Adrenal gland (tissue), 12 donors: ENCODE measurements around the gene PKD1. TPM values are rescaled to one million over a fixed set of nuclear protein-coding genes. Genes with fewer than 3 reads are reported as not detected.

Experiments used
- DNase-seq, 7 donors: peaks; one replicate each; pipeline ENCODE4 v3.0.0-alpha.2; 2019 to 2020
- H3K27ac ChIP-seq, 5 donors: fragments of 200-600 bp; sonication (generic) in 4 of 5; 1 replicate in 3 of 5; 2 replicates in 2 of 5; pipeline versions ENCODE4 v1.5.1 to v1.8.0; 2016 to 2020; ENCODE audit warnings: mild to moderate bottlenecking in 1 of 5
- H3K27me3 ChIP-seq: fragments of 200-600 bp; 2 replicates; pipeline ENCODE4 v1.8.0; 2021
- H3K36me3 ChIP-seq, 2 donors: fragments of 200-600 bp; replicated peaks in 1 of 2; 1 replicate in 1 of 2; 2 replicates in 1 of 2; pipeline versions ENCODE4 v1.5.1 to v1.8.0; 2018 to 2022
- H3K4me1 ChIP-seq, 2 donors: fragments of 200-600 bp; replicated peaks in 1 of 2; 1 replicate in 1 of 2; 2 replicates in 1 of 2; pipeline versions ENCODE4 v1.5.1 to v1.8.0; 2018 to 2021
- H3K4me3 ChIP-seq, 4 donors: fragments of 200-600 bp; sonication (generic) in 3 of 4; one replicate each; pipeline ENCODE4 v1.5.1; 2016 to 2018
- H3K9me3 ChIP-seq, 3 donors: fragments of 200-600 bp; sonication (generic) in 1 of 3; replicated peaks in 1 of 3; 1 replicate in 2 of 3; 2 replicates in 1 of 3; pipeline versions ENCODE4 v1.5.1 to v1.8.0; 2016 to 2021
- POLR2A ChIP-seq, 2 donors: fragments of 450-650 bp; IDR thresholded peaks; one replicate each; pipeline ENCODE4 v1.6.1; 2017; ENCODE audit warnings: antibody characterized with exemption in 2 of 2, mild to moderate bottlenecking in 2 of 2, moderate library complexity in 1 of 2
- WGBS, 4 donors: extraction: QIAGEN DNeasy Blood & Tissue Kit in 2 of 4; methylation state at CpG; one replicate each; pipeline versions ENCODE4 v1.1.5 to v1.1.7; 2013 to 2017; 5-methylcytosine and 5-hydroxymethylcytosine counted together
- intact Hi-C, 2 donors: fragments of 100-400 bp; cut with DNase I; formaldehyde crosslinking; loops; one replicate each; pipeline versions ENCODE4 v1.14.1 to v1.15.0; 2022 to 2023
- polyA plus RNA-seq, 3 donors: library from polyadenylated mRNA; stranded (reverse); fragments of 200-250 nt in 2 of 3; fragments of 350-450 nt in 1 of 3; fragmentation: Illumina TruSeq in 1 of 3; extraction: RNeasy Lipid Tissue Mini Kit (QIAGEN cat#74804) in 1 of 3; gene quantifications; one replicate each; pipeline ENCODE4 v1.2.3, GENCODE V29; 2013 to 2014
- total RNA-seq, 9 donors: library from RNA; depleted of rRNA in 4 of 9; stranded (reverse); fragments of >200 nt in 4 of 9; fragments of 120-200 nt in 1 of 9; fragmentation: NEBNext Ultra II Directional in 1 of 9; extraction: Animal tissue kit (Norgen Biotek cat#: 25700) in 1 of 9; gene quantifications; one replicate each; pipeline versions ENCODE4 v1.1.0 to v1.2.4, GENCODE V29; 2013 to 2023
- TF ChIP-seq, protein P1 (sequence below), 6 experiments: fragments of 450-650 bp in 4 of 6; fragments of 200-600 bp in 2 of 6; sonication (generic) in 1 of 6; IDR thresholded peaks; 1 replicate in 5 of 6; 2 replicates in 1 of 6; pipeline versions ENCODE4 v1.5.1 to v1.8.0; 2016 to 2021; ENCODE audit warnings: antibody characterized with exemption in 6 of 6, mild to moderate bottlenecking in 2 of 6, moderate library complexity in 1 of 6
- donor health status: healthy with polysubstance abuse.
- donor health status: Bipolar disorder and iron deficiency.
- donor health status: DM: yes; HTN: yes; CAD: no.
- donor health status: DM: no; HTN: no; CAD: no.
- donor health status: DM: no; HTN: no; CAD: no.
- donor health status: DM: yes; HTN: yes; CAD: no.

The PKD1 gene
- total and polyA plus RNA-seq, 12 donors = 9.2 to 359 (median 102) TPM

DNA sequence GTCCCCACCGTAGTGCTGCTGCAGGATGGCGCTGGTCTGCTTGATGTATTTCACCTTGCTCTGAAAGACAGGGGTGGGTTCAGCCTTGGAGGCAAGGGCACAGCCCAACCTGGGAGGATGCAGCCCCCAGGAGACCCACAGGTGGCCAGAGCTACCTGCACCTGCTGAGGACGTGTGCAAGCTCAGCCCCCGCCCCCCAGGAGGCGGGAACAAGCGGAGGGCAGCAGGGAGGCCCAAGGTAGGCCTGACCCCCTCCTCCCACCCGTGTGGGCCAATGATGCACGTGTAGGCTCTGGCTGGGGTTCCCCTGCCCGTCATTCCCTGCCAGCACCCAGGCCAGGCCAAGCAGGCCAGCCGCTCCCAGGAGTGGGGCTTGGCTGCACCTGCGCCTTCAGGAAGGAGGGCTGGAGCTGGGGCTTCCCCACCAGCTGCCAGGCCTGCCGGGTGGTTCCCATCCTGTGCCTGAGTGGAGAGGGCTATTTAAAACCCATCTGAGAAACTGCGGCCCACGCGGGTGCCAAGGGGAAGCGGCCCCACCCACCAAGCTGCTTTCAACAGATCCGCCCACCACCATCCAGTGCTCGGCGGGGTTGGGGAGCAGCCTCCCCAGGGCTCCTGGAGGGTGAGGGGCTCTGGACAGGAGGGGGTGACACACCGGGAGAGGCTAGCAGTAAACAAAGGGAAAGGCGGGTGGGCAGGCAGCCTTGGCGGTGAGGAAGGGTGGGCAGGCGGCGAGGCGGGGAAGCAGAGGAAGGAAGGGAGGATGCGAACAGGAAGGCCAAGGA lies 91.8 kb downstream of the PKD1 start:
- no peaks in the 10 kb centered on the region for H3K36me3 ChIP-seq
- TF ChIP-seq POLR2A (IDR thresholded peaks at IDR 0.05) = no peak
- TF ChIP-seq, protein P1, sequence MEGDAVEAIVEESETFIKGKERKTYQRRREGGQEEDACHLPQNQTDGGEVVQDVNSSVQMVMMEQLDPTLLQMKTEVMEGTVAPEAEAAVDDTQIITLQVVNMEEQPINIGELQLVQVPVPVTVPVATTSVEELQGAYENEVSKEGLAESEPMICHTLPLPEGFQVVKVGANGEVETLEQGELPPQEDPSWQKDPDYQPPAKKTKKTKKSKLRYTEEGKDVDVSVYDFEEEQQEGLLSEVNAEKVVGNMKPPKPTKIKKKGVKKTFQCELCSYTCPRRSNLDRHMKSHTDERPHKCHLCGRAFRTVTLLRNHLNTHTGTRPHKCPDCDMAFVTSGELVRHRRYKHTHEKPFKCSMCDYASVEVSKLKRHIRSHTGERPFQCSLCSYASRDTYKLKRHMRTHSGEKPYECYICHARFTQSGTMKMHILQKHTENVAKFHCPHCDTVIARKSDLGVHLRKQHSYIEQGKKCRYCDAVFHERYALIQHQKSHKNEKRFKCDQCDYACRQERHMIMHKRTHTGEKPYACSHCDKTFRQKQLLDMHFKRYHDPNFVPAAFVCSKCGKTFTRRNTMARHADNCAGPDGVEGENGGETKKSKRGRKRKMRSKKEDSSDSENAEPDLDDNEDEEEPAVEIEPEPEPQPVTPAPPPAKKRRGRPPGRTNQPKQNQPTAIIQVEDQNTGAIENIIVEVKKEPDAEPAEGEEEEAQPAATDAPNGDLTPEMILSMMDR (IDR thresholded peaks at IDR 0.05) = no peak
- peak in 2 of 7 donors; percentile 46 to 68 for DNase-seq
- H3K4me3 ChIP-seq = no peak overlapping the region
- no peak overlapping the region for H3K27ac ChIP-seq
- 71 to 84% (median 76%) methylated on average over 12 to 26 of the region's 26 CpGs for WGBS, 4 donors
- H3K27me3 ChIP-seq = no peaks in the 10 kb centered on the region
- intact Hi-C loops = no loop called here
- peaks cover 6 to 33% of the 10 kb centered on the region in 2 donors for H3K4me1 ChIP-seq
- H3K9me3 ChIP-seq = no peaks in the 10 kb centered on the region

GRCh38 chr16:2042986-2043666 lies 92.6 kb downstream of the PKD1 start:
- Histone ChIP-seq H3K27ac (no peak overlapping the region), H3K4me1 (peaks cover 0 to 33% of the 10 kb centered on the region in 2 donors)
- WGBS, 4 donors = 80 to 93% (median 87%) methylated on average over 10 to 11 of the region's 11 CpGs

GRCh38 chr16:2042171-2042985 lies 93.3 kb downstream of the PKD1 start:
- 63 to 83% (median 80%) methylated on average over 6 to 22 of the region's 22 CpGs for WGBS, 4 donors
- Histone ChIP-seq H3K4me1 (peaks cover 0 to 33% of the 10 kb centered on the region in 2 donors), H3K4me3 (no peak overlapping the region)

More at GRCh38 chr16:2042986-2043666, 92.6 kb downstream of the PKD1 start:
- no peak overlapping the region for H3K4me3 ChIP-seq
- no peaks in the 10 kb centered on the region for H3K9me3 ChIP-seq
- intact Hi-C loops = no loop called here
- TF ChIP-seq, protein P1 (IDR thresholded peaks at IDR 0.05) = no peak
- TF ChIP-seq POLR2A (IDR thresholded peaks at IDR 0.05) = no peak
- no peak for DNase-seq
- H3K27me3 ChIP-seq = no peaks in the 10 kb centered on the region
- H3K36me3 ChIP-seq = no peaks in the 10 kb centered on the region

More at GRCh38 chr16:2042171-2042985, 93.3 kb downstream of the PKD1 start:
- TF ChIP-seq, protein P1 (IDR thresholded peaks at IDR 0.05) = no peak
- no peak for TF ChIP-seq POLR2A (IDR thresholded peaks at IDR 0.05)
- DNase-seq = no peak
- H3K27ac ChIP-seq = no peak overlapping the region
- H3K9me3 ChIP-seq = no peaks in the 10 kb centered on the region
- intact Hi-C loops = no loop called here
- no peaks in the 10 kb centered on the region for H3K36me3 ChIP-seq
- H3K27me3 ChIP-seq = no peaks in the 10 kb centered on the region
